ENCODE measurements around the gene EVA1B.
A peak's percentile ranks its signal among the peaks of the same experiment; 100 is the strongest.

The EVA1B gene

DNA sequence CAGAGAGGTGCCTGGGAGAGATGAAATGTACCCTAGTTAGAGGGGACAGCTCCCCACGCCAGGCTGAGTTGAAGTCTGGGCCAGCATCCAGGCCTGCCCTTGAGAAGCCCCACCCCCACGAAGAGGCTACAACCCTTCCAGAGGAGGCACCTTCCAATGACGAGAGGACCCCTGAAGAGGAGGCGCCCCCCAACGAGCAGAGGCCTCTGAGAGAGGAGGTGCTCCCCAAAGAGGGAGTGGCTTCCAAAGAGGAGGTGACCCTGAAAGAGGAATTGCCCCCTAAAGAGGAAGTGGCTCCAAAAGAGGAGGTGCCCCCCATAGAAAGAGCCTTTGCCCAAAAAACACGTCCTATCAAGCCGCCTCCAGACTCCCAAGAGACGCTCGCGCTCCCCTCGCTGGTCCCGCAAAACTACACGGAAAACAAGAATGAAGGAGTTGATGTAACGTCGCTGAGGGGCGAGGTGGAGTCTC, 3.1 kb downstream of the EVA1B start:
- DNase-seq (ENCODE audit: low read depth in 3 of 3) = no peak

DNA sequence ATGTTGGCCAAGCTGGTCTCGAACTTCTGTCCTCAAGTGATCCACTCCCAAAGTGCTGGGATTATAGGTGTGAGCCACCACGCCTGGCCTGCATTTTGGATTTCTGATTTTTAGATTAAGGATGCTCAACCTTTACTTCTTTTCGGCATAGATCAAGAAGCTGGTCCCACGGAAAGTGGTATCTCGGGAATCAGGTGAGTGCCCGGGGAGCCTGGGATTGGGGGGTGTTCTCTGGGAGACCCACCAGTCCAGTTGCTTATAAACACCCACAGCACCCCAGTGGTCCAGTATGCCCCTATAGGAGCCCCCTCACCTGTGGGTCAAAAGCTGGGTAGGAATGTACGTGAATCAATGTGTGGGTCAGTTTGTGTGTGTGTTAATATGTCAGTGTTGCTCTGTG, 14.0 kb downstream of the EVA1B start:
- DNase-seq (ENCODE audit: low read depth in 3 of 3) = no peak

DNA sequence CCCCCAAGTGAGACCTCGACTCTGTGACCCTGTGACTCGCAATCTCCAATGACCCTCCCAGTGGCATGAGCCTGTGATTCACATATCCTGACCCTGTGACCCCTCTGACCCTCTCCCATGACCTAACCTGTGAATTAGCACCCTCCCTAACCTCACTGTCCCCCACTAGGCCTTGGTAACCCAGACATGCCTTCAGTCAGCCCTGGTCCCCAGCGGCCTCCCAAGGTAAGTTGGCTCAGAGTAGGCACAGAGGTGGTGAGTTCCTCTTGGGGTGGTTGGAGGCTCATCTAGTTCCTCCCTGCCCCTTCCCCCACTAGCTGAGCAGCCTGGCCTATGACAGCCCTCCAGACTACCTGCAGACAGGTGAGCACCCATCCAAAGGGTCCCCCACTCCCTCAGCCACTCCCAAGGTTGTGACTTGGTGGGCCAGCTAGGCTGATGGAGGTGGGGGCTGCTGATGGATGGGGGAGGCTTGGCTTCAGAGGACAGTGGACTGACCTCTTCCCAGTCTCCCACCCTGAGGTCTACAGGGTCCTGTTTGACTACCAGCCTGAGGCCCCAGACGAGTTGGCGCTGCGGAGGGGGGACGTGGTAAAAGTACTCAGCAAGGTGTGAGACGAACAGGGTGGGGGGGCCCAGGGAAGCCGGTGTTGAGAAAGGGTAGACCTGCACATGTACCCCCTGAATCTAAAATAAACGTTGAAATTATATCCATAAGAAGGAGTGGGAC, 15.7 kb downstream of the EVA1B start:
- no peak for DNase-seq (ENCODE audit: low read depth in 3 of 3)

DNA sequence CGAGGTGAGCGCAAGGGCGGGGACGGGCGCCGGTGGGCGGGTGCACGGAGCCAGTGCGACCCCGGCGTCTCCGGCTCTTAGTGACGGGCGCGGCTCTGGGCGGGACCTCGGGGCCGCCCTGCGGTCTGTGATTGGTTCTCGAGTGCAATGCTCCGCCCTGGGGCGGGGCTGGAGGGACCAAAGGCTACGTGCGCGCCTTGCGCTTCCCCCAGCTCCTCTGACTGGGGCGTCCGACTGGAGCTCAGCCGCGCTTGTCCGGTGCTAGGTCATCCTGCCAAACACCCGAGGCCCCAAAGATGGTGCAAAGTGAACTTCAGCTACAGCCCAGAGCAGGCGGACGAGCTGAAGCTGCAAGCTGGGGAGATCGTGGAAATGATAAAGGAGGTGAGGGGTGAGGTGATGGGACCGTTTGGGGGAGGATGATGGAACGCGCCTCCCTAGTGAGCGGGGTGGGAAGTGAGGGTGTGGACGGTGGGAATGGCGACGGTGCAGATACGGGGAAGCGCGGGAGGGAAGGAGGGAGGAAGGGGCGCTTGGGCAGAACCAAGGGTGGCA, 16.5 kb downstream of the EVA1B start:
- DNase-seq (ENCODE audit: low read depth in 3 of 3) = peak; percentile 82 to 90 (median 87)

DNA sequence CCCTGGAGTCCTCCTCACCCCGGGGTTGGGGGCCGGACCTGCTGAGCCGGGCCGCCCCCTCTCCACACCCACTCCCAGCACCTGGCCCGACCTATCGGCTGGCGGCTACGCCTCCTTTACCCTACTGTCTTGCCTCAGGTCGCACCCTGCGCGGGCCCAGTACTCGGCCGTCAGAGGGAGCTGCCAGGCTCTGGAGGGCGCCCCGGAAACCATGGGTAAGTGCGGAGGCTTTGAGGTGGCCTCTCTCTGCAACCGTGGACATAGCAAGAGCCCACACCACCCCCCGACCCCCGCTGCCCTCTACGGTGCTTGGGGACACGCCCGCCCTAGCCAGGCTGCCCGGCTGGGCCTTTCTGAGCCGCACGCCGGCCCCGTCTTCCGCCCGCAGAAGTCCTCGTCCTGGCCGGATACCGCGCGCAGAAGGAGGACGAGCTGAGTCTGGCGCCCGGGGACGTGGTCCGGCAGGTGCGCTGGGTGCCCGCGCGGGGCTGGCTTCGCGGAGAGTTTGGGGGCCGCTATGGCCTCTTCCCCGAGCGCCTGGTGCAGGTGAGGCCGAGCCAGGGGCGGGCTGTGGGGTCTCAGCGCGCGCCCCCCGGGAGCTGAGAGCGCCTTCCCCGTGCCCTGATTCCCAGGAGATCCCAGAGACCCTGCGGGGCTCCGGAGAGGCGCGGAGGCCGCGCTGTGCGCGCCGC, 17.1 kb downstream of the EVA1B start, which contains the start of gene SH3D21:
TSS of gene SH3D21 (plus strand) at position 159 of the 692 bp plus-strand sequence. CDS start at position 212, 53 bp downstream.
- DNase-seq (ENCODE audit: low read depth in 3 of 3) = no peak

DNA sequence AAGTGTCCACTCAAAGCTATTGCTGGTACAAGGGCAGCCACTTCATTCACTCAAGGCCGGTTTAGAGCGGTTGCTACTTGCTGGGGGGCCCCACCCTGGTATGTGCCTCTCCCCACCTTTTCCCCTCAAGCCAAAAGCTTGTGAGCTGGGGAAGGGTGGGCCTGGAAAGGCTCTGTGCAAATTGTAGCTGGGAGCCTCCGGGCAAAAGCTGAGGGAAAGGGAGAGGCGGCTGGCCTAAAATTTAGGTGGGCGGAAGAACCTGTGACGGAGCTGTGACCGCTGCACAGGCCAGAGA, 17.6 kb downstream of the EVA1B start:
- no peak for DNase-seq (ENCODE audit: low read depth in 3 of 3)

DNA sequence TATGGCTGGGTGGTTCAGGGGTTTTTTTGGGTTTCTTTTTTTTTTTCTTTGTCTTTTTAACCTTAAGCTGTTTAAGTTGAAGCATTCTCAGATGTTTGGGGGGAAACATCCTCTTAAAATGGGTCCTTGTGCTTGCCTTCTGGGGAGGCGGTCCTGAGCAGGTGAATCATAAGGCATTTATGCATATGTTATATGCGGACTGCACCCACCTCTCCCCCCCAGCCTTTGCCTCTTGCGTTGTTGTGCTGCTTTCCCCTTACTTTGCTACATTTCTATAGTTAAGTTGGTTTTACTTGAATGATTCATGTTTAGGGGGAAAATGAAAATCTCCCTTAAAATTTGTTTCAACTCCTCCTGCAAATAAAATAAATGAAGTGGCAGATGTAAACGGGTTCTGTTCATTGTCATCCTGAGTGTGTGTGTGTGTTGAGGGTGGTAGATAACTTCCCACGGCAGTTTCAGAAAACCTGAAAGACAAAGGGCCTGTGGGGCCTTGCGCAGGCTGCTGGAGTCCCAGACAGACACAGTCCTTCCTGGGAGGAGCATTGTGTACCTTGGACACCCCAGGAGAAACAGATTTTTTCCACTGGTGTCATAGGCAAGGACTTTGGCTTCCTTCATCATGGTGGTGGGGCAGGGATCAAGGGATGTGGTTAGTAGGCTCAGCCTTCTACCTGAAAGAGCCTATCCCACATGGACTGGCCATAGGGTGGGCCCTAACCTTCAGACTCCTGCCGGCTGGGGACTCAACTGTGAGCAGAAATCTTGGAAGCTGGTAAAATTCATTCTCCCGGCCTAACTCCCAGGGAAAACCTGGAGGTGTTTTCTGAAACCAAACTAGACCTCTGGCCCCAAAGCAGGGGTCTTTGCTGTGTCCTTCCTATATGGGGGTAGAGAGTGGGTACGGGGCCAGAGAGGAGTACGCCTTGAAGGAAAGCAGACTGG, 18.2 kb downstream of the EVA1B start:
- DNase-seq (ENCODE audit: low read depth in 3 of 3) = no peak

DNA sequence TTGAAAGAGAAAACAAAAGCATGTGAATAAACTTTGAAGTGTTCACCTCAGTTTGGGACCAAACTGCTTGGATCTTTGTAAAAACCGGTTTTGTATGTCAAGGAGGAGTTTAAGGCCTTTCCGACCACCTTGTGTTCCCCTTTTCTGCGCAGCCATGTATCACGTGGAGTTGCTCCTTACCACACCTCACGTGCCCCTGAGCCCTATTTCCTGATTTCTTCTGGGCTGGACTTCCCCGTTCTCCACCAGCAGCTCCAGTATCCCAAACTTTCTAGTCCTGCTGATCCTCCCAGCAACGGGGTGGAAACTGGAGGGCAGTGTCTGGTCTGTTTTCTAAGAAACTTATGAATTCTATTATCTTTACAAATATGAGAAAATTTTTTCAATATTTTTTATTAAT, 18.9 kb downstream of the EVA1B start:
- no peak for DNase-seq (ENCODE audit: low read depth in 3 of 3)

DNA sequence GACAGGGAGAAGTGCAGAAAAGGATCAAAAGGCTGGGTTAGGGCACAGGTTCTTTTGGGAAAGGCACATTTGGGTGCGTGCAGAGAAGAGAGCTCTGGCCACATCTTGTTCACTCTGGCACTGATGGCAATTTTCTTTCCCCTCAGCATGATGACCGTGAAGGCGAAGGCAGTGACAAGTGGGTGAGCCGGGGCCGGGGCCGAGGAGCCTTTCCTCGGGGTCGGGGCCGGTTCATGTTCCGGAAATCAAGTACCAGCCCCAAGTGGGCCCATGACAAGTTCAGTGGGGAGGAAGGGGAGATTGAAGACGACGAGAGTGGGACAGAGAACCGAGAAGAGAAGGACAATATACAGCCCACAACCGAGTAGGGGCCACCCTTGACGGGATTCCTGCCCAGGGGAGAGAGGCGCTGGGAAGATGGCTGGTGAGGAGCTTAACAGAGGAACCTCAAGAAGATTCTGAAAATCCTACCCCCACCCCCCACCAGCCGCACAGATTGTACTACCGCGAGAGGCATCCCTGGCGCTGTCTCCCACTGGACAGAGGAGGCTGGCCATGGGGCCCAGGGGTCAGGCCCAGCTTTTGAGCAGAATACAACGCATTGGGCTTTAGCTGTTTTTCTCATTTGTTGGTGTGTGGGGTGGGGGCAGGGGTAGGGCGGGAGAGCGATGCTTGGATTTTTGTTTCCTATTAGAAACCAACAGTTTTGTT, 19.6 kb downstream of the EVA1B start:
- DNase-seq (ENCODE audit: low read depth in 3 of 3) = no peak

DNA sequence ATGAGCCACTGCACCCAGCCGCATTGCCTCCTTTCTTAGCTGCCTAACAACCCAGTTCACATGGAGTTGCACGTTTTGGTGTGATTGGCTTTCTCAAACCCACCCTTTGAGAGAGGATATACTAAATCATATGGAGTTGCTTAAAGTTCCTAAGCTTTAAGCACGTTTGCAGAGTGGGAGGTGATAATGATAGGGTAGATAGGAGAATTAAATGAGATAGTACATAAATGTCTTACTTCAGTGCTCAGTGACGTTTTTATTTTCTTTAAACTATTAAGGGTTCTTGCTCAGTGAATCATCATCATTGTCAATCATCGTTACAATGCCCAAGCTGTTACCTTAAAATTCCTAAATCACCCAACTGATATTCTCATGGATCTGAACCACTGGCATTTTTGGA, 20.2 kb downstream of the EVA1B start:
- no peak for DNase-seq (ENCODE audit: low read depth in 3 of 3)

DNA sequence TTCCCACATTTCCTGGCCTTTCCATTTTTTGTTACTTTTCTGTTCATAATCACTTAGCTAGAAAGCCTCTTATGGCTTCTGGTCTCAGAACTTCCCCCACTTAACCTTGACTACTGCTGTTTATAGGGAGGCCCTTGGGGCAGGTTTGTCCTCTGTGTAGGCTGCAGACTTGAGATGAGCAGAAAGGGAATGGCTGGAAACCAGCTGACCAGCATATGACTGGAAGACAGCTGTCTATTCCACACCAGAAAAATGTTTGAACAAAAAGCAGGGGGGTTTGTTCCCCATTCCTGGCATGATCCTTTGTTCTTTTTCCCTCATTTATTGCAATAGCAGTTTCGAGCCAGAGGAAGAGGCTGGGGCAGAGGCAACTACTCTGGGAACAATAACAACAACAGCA, 22.2 kb downstream of the EVA1B start:
- no peak for DNase-seq (ENCODE audit: low read depth in 3 of 3)

DNA sequence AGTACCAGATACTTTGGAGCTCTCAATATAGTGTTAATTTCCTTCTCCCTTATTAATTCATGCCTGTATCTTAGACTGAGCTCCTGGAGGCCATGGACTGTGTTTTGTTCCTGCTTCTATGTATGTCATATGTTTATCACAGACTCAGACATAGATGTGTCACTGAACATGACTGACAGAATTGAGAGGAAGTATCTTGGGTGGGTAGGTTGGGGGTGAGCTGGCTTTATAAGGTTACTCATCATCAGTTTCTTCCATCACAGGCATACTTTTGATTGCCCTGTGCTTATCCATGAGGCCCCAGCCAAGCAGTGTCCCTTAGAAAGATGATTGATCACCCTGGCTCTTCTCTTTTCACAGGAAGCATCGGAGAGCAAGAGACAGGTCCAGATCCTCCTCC, 22.9 kb downstream of the EVA1B start:
- no peak for DNase-seq (ENCODE audit: low read depth in 3 of 3)

DNA sequence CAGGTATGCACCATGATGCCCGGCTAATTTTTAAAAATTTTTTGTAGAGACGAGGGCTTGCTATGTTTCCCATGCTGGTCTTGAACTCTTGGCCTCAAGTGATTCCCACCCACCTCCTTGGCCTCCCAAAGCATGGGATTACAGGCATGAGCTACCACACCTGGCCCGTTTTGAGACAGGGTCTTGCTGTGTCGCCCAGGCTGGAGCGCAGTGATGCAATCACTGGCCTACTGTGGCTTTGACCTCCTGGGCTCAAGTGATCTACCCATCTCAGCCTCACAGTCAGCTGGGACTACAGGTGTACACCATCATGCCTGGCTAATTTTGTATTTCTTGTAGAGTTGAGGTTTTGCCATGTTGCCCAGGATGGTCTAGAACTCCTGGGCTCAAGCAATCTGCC, 24.8 kb downstream of the EVA1B start:
- DNase-seq (ENCODE audit: low read depth in 3 of 3) = no peak

DNA sequence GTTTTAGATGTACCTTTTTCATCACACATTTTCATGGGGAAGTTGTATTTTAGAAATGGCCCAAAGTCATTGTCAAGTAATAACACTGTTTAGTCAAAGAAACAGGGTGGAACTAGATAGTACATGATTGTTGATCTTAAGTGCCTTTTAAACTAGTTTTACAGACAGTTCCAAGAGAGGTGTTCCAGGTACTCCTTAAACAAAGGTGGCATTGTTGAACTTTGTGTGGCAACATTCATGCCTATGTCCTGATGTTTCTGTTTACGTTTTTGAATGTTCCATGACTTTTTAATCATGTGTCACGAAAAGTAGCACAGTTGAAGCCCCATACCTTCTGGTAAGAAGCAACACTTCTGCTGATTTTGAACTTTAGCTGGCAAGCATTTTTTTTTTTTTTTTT, 26.4 kb downstream of the EVA1B start:
- DNase-seq (ENCODE audit: low read depth in 3 of 3) = no peak

DNA sequence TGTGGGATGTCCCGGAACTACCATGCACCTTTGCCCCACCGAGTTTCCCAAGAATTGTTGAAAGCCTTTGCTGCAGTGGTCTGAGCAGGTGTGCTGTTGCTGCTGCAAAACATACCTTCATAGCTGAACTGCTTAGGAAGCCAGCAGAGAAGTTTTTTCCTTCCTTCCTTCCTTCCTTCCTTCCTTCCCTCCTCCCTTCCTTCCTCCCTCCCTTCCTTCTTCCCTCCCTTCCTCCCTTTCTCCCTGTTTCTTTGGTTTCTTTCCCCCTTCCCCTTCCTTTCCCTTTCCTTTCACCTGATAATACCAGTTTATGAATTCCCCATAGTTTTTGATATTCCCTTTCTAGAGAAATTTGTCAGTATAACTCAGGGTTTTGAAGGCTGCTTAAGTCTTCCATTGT, 28.1 kb downstream of the EVA1B start:
- DNase-seq (ENCODE audit: low read depth in 3 of 3) = no peak

DNA sequence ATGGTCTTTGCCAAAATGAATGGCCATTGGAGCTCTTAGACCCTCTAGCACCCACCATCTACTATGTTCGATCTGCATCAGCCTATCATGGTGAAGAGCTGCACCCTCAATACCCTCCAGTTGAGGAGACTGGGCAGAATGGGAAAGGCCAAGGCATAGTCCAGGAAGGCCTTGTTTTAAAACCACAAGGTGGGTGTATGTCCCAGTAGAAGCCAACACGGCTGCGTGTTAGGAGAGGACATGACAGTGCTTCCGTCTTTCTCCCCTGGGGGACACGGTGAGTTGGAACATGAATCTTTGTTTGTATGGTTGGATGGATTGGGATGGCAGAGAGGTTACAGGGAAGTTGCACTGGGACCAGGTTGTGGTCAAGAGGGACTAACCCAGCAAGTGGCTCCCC, 35.9 kb downstream of the EVA1B start:
- no peak for DNase-seq (ENCODE audit: low read depth in 3 of 3)

DNA sequence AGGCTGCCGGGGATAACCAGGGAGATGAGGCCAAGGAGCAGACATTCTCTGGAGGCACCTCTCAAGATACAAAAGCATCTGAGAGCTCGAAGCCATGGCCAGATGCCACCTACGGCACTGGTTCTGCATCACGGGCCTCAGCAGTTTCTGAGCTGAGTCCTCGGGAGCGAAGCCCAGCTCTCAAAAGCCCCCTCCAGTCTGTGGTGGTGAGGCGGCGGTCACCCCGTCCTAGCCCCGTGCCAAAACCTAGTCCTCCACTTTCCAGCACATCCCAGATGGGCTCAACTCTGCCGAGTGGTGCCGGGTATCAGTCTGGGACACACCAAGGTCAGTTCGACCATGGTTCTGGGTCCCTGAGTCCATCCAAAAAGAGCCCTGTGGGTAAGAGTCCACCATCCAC, 36.6 kb downstream of the EVA1B start:
- DNase-seq (ENCODE audit: low read depth in 3 of 3) = no peak

DNA sequence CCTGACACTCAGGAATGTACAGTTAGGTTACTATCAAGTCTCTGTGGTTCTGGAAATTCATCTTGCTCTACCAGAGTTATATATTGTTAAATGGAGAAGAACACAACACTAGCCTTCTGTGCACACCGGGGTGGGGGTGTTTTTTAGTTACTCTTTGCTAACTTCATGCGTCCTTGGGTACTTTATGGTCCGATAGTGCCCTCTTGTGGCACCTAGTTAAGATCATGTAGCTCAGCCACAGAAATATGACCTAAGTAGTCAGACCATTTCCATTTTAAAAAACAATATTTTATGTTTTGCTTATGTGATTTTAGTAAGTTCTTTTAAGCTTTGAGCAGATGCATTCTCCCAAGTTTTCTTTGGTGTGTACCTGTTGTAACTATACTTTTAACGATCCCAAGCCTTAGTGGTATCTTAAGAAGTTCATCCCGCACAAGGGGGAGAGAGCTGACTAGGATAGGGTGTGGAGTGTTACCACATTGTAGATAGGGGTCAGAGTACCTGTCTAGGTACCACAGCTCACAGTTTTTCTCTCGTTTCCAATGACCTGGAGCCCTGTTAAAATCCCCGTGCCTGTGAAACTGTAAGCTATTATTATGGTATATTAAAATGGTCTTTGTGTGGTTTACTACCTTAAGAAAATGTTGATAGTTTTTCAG, 37.9 kb downstream of the EVA1B start:
- peak in 2 of 3 experiments; percentile 16 to 49 for DNase-seq (ENCODE audit: low read depth in 3 of 3)

DNA sequence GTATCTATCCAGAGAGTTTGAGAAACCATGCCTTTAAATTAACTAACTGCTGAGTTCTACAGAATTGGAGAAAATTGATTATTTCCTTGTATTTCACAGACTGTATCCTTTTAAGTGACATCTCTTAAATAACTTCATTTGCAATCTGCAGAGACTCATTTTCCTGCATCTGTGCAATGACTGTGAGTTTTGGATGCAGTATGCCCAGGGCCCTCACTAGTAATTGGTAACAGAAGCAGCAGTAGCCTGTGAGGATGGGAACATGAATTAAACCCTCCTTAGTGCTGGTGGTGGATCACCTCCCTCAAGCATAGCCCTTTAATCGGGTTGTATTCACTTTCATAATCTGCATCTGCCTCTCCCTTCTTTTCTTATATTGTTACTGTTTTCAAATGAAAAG, 38.9 kb downstream of the EVA1B start:
- no peak for DNase-seq (ENCODE audit: low read depth in 3 of 3)

DNA sequence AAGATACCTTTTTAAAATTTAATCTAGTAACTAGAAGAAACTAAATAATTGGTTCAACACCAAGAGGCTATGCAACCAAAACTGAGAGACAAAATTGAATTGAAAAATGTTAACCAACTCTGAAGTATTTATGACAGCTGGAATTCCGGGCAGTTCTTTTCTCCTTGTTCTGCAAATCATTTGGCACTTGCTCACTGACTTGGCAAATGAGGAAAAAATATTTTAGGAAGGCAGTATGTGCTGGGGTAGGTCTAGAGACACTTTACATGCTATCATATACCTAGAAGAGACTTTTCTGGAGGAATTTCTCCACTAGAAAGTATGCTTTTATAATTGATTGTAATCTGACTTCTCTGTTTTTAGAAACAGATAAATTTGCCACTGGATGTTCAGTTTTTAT, 39.4 kb downstream of the EVA1B start:
- no peak for DNase-seq (ENCODE audit: low read depth in 3 of 3)

DNA sequence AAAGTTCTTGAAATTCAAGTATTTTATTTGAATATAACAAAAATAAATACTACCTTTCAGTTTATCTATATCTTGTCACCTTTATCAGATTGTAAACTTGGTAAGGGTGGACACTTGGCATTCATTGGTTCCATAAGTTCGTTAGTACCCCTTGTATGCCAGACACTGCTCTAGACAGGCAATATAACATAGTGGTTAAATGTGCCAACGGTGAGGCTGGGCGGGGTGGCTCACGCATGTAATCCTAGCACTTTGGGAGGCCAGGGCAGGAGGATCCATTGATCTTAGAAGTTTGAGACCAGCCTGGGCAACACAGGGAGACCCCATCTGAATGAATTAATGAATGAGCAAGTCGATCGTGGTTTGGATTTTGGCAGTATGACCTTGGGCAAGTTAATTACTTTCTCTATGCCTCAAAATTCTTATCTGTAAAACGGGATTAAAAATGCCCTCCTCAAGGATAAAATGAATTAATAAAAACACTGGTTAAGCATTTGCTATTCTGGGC, 43.6 kb downstream of the EVA1B start:
- no peak for DNase-seq (ENCODE audit: low read depth in 3 of 3)
